Bronchial epithelial cell (primary cell): ENCODE measurements around the gene CARNS1. TPM values are rescaled to one million over a fixed set of nuclear protein-coding genes. Genes with fewer than 3 reads are reported as not detected.

Source experiments
- DNase-seq: peaks from one replicate; pipeline ENCODE4 v3.0.0-alpha.2; 2010; ENCODE audit warnings: low read depth
- FAIRE-seq: peaks from 2 replicates; lab custom pipeline; 2011; peaks lifted over from hg19 to GRCh38; lab: Jason Lieb, UNC
- H3K27me3 ChIP-seq: 2 replicates; pipeline ENCODE4 v1.5.1; 2011; ENCODE audit warnings: low read length; ENCODE audit not compliant: control insufficient read depth, insufficient read depth
- H3K36me3 ChIP-seq: 2 replicates; pipeline ENCODE4 v1.5.1; 2011; ENCODE audit warnings: low read length; ENCODE audit not compliant: control insufficient read depth, insufficient read depth
- H3K4me3 ChIP-seq: 2 replicates; pipeline ENCODE4 v1.5.1; 2011; ENCODE audit warnings: mild to moderate bottlenecking, low read depth, low read length, control low read depth
- CTCF ChIP-seq: IDR thresholded peaks from 2 replicates; pipeline ENCODE4 v1.5.1; 2011; ENCODE audit warnings: mild to moderate bottlenecking, moderate library complexity, low read length, control low read depth, inconsistent platforms; ENCODE audit not compliant: insufficient read depth, severe bottlenecking
- total RNA-seq: library from RNA; depleted of rRNA; stranded (reverse); fragments of >200 nt; gene quantifications from 2 replicates; pipeline ENCODE4 v1.2.1, GENCODE V29; 2014

CARNS1 gene
- total RNA-seq, 1 donor from 2014 or later = under 0.01 TPM

GRCh38 chr11:67371911-67372320 is 43.6 kb upstream of the CARNS1 start:
- no peak for DNase-seq
- TF ChIP-seq CTCF = no peak
- Histone ChIP-seq H3K36me3 (no peaks in the 10 kb centered on the region), H3K27me3 (no peaks in the 10 kb centered on the region), H3K4me3 (peak overlapping the region; percentile 62)
- no peak for FAIRE-seq

- no peaks in the 10 kb centered on the region for H3K27me3 ChIP-seq
- DNase-seq = no peak
- no peak for FAIRE-seq
- H3K4me3 ChIP-seq = peak overlapping the region; percentile 62
- no peak for TF ChIP-seq CTCF
- H3K36me3 ChIP-seq = no peaks in the 10 kb centered on the region
These were observed 43.0 kb upstream of the CARNS1 start for GRCh38 chr11:67372321-67372992.

GRCh38 chr11:67372993-67373647 is 42.4 kb upstream of the CARNS1 start, which contains the start of gene CLCF1:
TSS of gene CLCF1 (minus strand) at chr11:67373598. CDS start at chr11:67373539, 59 bp downstream.
- DNase-seq (no peak), FAIRE-seq (no peak)
- no peaks in the 10 kb centered on the region for H3K36me3 ChIP-seq
- H3K4me3 ChIP-seq = peak within 1 kb of the TSS; percentile 62
- TF ChIP-seq CTCF = no peak
- no peaks in the 10 kb centered on the region for H3K27me3 ChIP-seq

GRCh38 chr11:67373648-67374570 is 41.6 kb upstream of the CARNS1 start:
- no peak for FAIRE-seq
- DNase-seq = peak; percentile 96

More at GRCh38 chr11:67373648-67374570, 41.6 kb upstream of the CARNS1 start:
- Histone ChIP-seq H3K27me3 (no peaks in the 10 kb centered on the region), H3K4me3 (peak overlapping the region; percentile 62), H3K36me3 (no peaks in the 10 kb centered on the region)
- TF ChIP-seq CTCF = peak; percentile 24
